ENCODE data around the gene U2AF1L4.
A peak's percentile ranks its signal among the peaks of the same experiment; 100 is the strongest.
"Not testable (repeated sequence)": the region's sequence is repeated elsewhere in the genome, so short reads cannot be mapped to it uniquely, and the experiment has no call there.

Gene U2AF1L4

GRCh38 chr19:35780058-35780457 lies 34.8 kb upstream of the U2AF1L4 start:
- no peak for DNase-seq

GRCh38 chr19:35779033-35779432 lies 33.8 kb upstream of the U2AF1L4 start:
- no peak for DNase-seq

GRCh38 chr19:35777961-35778360 lies 32.7 kb upstream of the U2AF1L4 start:
- no peak for DNase-seq

- DNase-seq: no peak
Observed at GRCh38 chr19:35777086-35777841, 32.0 kb upstream of the U2AF1L4 start.

- no peak for DNase-seq
Observed at GRCh38 chr19:35776102-35776788, 31.0 kb upstream of the U2AF1L4 start.

GRCh38 chr19:35775298-35776101 lies 30.3 kb upstream of the U2AF1L4 start, which contains the start of gene ARHGAP33:
TSS of gene ARHGAP33 (plus strand) at chr19:35775564. CDS start at chr19:35775659, 95 bp downstream.
- peak; percentile 98 for DNase-seq

- no peak for DNase-seq
Observed at GRCh38 chr19:35775046-35775297, 29.8 kb upstream of the U2AF1L4 start.

GRCh38 chr19:35774274-35775045 lies 29.2 kb upstream of the U2AF1L4 start:
- DNase-seq: no peak

- no peak for DNase-seq
Observed at GRCh38 chr19:35773020-35773806, 28.0 kb upstream of the U2AF1L4 start.

- not testable (repeated sequence) for DNase-seq
Observed at GRCh38 chr19:35772362-35772761, 27.1 kb upstream of the U2AF1L4 start.

GRCh38 chr19:35768082-35768421 lies 22.8 kb upstream of the U2AF1L4 start:
- no peak for DNase-seq

- DNase-seq: no peak
Observed at GRCh38 chr19:35767288-35768081, 22.3 kb upstream of the U2AF1L4 start.

- no peak for DNase-seq
Observed at GRCh38 chr19:35766571-35767104, 21.4 kb upstream of the U2AF1L4 start.

GRCh38 chr19:35764432-35765315 lies 19.5 kb upstream of the U2AF1L4 start:
- DNase-seq: no peak

GRCh38 chr19:35760711-35761349 lies 15.6 kb upstream of the U2AF1L4 start:
- no peak for DNase-seq

GRCh38 chr19:35759697-35760096 lies 14.5 kb upstream of the U2AF1L4 start:
- no peak for DNase-seq

GRCh38 chr19:35757749-35758608 lies 12.8 kb upstream of the U2AF1L4 start, which contains the start of gene PROSER3:
TSS of gene PROSER3 (plus strand) at chr19:35758176. CDS start at chr19:35758216, 40 bp downstream.
- peak; percentile 98 for DNase-seq

GRCh38 chr19:35757231-35757748 lies 12.1 kb upstream of the U2AF1L4 start:
- no peak for DNase-seq
